SK-N-MC (cell line): ENCODE measurements around the gene TSHZ3.

Experiments
- EZH2 ChIP-seq: fragments of 200-600 bp; sonication (generic); IDR thresholded peaks from one replicate; pipeline ENCODE4 v1.6.1; 2017; ENCODE audit warnings: antibody characterized with exemption
- POLR2AphosphoS5 ChIP-seq: IDR thresholded peaks from 2 replicates; pipeline ENCODE4 v1.6.1; 2012; ENCODE audit warnings: mild to moderate bottlenecking, low read depth, low read length, borderline replicate concordance

DNA sequence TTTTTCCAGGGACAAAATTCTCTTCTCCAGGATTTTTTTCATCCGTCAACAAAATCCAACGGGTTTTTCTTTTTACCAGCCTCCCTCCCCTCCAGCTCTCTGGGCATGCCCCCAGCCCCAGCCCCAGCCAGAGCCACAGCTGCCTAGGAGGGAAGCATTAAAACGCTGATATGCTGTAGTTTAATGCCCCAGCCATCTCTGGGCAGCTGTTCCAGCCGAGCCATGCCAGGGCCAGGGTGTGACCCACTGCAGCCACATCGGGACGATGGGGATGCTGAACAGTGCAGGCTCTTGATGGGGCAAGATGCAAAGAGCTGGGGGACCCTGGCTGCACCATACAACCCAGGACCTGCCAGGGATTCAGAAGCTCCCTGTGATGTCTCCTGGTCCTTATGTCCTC lies 32.1 kb downstream of the TSHZ3 start:
- TF ChIP-seq POLR2AphosphoS5 (no peak), EZH2 (no peak)
